Measurements from ENCODE around the gene ADGRV1.

The ADGRV1 gene

GRCh38 chr5:90878549-90879196 lies 320.1 kb downstream of the ADGRV1 start:
- H3K36me3 ChIP-seq (ENCODE audit: control insufficient read depth, low read depth, low read length) = peaks cover 4% of the 10 kb centered on the region
- peaks cover 55% of the 10 kb centered on the region for H3K4me1 ChIP-seq (ENCODE audit: control insufficient read depth, low read depth, low read length)
- H3K4me3 ChIP-seq (ENCODE audit: low read length) = no peak overlapping the region
- H3K9me3 ChIP-seq (ENCODE audit: control insufficient read depth, low read depth, low read length) = no peaks in the 10 kb centered on the region
- no peaks in the 10 kb centered on the region for H3K27me3 ChIP-seq (ENCODE audit: control insufficient read depth, insufficient read depth, low read length)
- H3K27ac ChIP-seq (ENCODE audit: low read length) = peak overlapping the region; percentile 13
- no peak overlapping the region for H3K9ac ChIP-seq (ENCODE audit: low read length)

DNA sequence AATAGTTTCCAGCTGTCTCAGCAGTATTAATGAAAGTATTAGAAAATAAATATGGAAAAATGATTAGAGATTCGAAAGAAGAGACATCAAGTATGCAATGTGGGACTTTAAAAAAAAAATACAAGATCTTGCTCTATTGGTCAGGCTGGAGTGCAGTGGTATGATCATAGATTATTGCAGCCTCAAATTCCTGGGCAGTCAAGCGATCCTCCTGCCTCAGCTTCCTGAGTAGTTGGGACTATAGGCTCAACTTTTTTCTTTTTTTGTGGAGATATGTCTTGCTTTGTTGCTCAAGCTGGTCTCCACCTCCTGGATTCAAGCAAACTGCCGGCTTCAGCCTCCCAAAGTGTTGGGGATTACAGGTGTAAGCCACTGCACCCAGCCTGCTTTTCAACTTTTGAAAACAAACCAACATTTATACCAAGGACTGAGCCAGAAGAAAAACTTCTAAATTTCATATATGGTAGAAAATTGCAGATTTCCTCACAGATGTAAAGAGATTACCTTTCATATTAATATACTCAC lies 323.1 kb downstream of the ADGRV1 start:
- Histone ChIP-seq H3K4me1 (ENCODE audit: control insufficient read depth, low read depth, low read length) (peaks cover 41% of the 10 kb centered on the region), H3K9me3 (ENCODE audit: control insufficient read depth, low read depth, low read length) (no peaks in the 10 kb centered on the region), H3K36me3 (ENCODE audit: control insufficient read depth, low read depth, low read length) (peaks cover 4% of the 10 kb centered on the region), H3K27ac (ENCODE audit: low read length) (peak overlapping the region; percentile 7), H3K4me3 (ENCODE audit: low read length) (no peak overlapping the region), H3K9ac (ENCODE audit: low read length) (no peak overlapping the region), H3K27me3 (ENCODE audit: control insufficient read depth, insufficient read depth, low read length) (no peaks in the 10 kb centered on the region)

DNA sequence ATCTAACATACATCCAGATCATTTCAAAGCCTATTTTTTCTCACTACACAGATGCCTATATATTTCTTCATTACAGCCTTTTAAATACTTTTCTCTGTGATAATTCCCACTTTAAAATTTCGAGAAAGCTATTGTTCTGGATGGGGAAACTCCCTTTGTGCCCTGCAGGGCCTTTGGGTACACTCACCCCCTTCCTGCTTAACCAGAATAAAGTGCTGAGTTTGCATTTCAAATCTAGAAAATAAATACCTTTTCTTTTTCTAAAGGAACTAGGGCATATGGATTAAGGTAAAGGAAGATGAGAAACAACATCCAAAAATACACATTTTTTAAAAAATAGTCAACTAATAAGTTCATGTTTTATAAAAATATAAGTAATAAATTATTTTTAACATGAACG lies 323.9 kb downstream of the ADGRV1 start:
- Histone ChIP-seq H3K9ac (ENCODE audit: low read length) (no peak overlapping the region), H3K27ac (ENCODE audit: low read length) (no peak overlapping the region), H3K4me1 (ENCODE audit: control insufficient read depth, low read depth, low read length) (peaks cover 38% of the 10 kb centered on the region), H3K36me3 (ENCODE audit: control insufficient read depth, low read depth, low read length) (peaks cover 4% of the 10 kb centered on the region), H3K27me3 (ENCODE audit: control insufficient read depth, insufficient read depth, low read length) (no peaks in the 10 kb centered on the region), H3K4me3 (ENCODE audit: low read length) (no peak overlapping the region), H3K9me3 (ENCODE audit: control insufficient read depth, low read depth, low read length) (no peaks in the 10 kb centered on the region)

DNA sequence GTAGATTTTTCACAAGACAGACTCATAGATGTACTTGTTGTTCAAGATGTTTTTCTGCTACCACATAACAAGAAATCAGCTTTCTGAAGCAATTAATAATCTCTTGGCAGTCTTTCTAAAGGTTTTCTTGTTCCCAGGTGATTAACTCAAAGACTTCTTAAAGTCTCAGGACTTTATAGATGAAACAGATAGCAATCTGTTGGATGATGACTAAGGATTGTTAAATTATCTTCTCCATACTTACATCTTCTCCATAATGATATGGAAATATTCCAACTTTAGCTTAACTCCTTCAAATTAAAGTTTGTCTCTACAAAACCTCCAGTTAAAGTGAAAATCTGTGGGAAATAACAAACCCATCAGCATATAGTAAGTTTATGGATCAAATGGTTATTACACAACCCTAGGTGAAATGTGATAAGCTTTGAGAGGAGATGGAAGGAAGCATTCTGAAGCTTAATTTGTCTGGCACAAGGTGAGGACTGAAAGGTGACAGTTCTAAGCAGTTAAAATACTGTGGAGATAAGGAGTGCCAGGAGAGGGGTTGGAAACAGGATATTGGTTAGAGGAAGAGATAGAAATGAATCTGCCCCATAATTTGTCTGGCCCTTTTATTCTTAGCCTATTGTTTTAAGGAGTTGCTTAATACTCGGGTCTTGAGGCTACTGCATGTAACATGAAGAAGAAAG lies 326.7 kb downstream of the ADGRV1 start:
- Histone ChIP-seq H3K4me1 (ENCODE audit: control insufficient read depth, low read depth, low read length) (peaks cover 31% of the 10 kb centered on the region), H3K27ac (ENCODE audit: low read length) (no peak overlapping the region)

GRCh38 chr5:90886381-90886780 lies 327.8 kb downstream of the ADGRV1 start:
- peaks cover 29% of the 10 kb centered on the region for H3K4me1 ChIP-seq (ENCODE audit: control insufficient read depth, low read depth, low read length)
- no peak overlapping the region for H3K27ac ChIP-seq (ENCODE audit: low read length)
- H3K9ac ChIP-seq (ENCODE audit: low read length) = no peak overlapping the region
- H3K27me3 ChIP-seq (ENCODE audit: control insufficient read depth, insufficient read depth, low read length) = no peaks in the 10 kb centered on the region
- H3K4me3 ChIP-seq (ENCODE audit: low read length) = no peak overlapping the region
- no peaks in the 10 kb centered on the region for H3K36me3 ChIP-seq (ENCODE audit: control insufficient read depth, low read depth, low read length)
- no peaks in the 10 kb centered on the region for H3K9me3 ChIP-seq (ENCODE audit: control insufficient read depth, low read depth, low read length)

More for the DNA sequence above, 326.7 kb downstream of the ADGRV1 start:
- H3K9ac ChIP-seq (ENCODE audit: low read length) = no peak overlapping the region
- H3K27me3 ChIP-seq (ENCODE audit: control insufficient read depth, insufficient read depth, low read length) = no peaks in the 10 kb centered on the region
- no peak overlapping the region for H3K4me3 ChIP-seq (ENCODE audit: low read length)
- H3K36me3 ChIP-seq (ENCODE audit: control insufficient read depth, low read depth, low read length) = no peaks in the 10 kb centered on the region
- H3K9me3 ChIP-seq (ENCODE audit: control insufficient read depth, low read depth, low read length) = no peaks in the 10 kb centered on the region

GRCh38 chr5:90888511-90889324 lies 330.1 kb downstream of the ADGRV1 start:
- Histone ChIP-seq H3K27me3 (ENCODE audit: control insufficient read depth, insufficient read depth, low read length) (no peaks in the 10 kb centered on the region), H3K4me3 (ENCODE audit: low read length) (no peak overlapping the region), H3K9me3 (ENCODE audit: control insufficient read depth, low read depth, low read length) (no peaks in the 10 kb centered on the region), H3K4me1 (ENCODE audit: control insufficient read depth, low read depth, low read length) (peaks cover 5% of the 10 kb centered on the region), H3K27ac (ENCODE audit: low read length) (no peak overlapping the region), H3K9ac (ENCODE audit: low read length) (no peak overlapping the region), H3K36me3 (ENCODE audit: control insufficient read depth, low read depth, low read length) (no peaks in the 10 kb centered on the region)

- Histone ChIP-seq H3K4me1 (ENCODE audit: control insufficient read depth, low read depth, low read length) (peaks cover 5% of the 10 kb centered on the region), H3K4me3 (ENCODE audit: low read length) (no peak overlapping the region), H3K27me3 (ENCODE audit: control insufficient read depth, insufficient read depth, low read length) (no peaks in the 10 kb centered on the region), H3K9me3 (ENCODE audit: control insufficient read depth, low read depth, low read length) (no peaks in the 10 kb centered on the region), H3K27ac (ENCODE audit: low read length) (no peak overlapping the region), H3K36me3 (ENCODE audit: control insufficient read depth, low read depth, low read length) (no peaks in the 10 kb centered on the region), H3K9ac (ENCODE audit: low read length) (no peak overlapping the region)
Observed at GRCh38 chr5:90889325-90889600, 330.7 kb downstream of the ADGRV1 start.

DNA sequence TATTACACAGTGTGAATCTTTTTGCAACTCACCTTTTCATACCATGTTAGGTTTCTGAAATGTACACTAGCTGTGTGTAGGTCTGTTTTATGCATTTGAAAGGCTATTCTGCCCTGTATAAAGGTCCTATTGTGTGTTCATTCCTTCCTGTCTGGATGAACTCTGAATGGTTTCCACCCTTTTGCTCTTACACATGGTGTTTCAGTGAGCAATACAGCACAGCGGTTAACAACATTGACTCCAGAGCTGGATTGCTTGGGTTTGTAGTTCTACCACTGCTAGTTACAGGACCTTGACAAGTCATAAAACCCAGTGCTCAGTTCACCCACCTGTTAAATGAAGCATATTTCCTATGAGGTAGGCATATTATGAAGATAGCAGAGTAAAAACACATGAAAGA lies 331.6 kb downstream of the ADGRV1 start:
- Histone ChIP-seq H3K9ac (ENCODE audit: low read length) (no peak overlapping the region), H3K27ac (ENCODE audit: low read length) (no peak overlapping the region), H3K36me3 (ENCODE audit: control insufficient read depth, low read depth, low read length) (no peaks in the 10 kb centered on the region), H3K4me3 (ENCODE audit: low read length) (no peak overlapping the region), H3K9me3 (ENCODE audit: control insufficient read depth, low read depth, low read length) (no peaks in the 10 kb centered on the region), H3K4me1 (ENCODE audit: control insufficient read depth, low read depth, low read length) (peaks cover 5% of the 10 kb centered on the region), H3K27me3 (ENCODE audit: control insufficient read depth, insufficient read depth, low read length) (no peaks in the 10 kb centered on the region)

- no peak overlapping the region for H3K4me3 ChIP-seq (ENCODE audit: low read length)
- H3K9me3 ChIP-seq (ENCODE audit: control insufficient read depth, low read depth, low read length) = no peaks in the 10 kb centered on the region
- no peaks in the 10 kb centered on the region for H3K36me3 ChIP-seq (ENCODE audit: control insufficient read depth, low read depth, low read length)
- H3K27me3 ChIP-seq (ENCODE audit: control insufficient read depth, insufficient read depth, low read length) = no peaks in the 10 kb centered on the region
- H3K9ac ChIP-seq (ENCODE audit: low read length) = no peak overlapping the region
- peaks cover 10% of the 10 kb centered on the region for H3K4me1 ChIP-seq (ENCODE audit: control insufficient read depth, low read depth, low read length)
- H3K27ac ChIP-seq (ENCODE audit: low read length) = no peak overlapping the region
Observed at GRCh38 chr5:90894866-90895420, 336.3 kb downstream of the ADGRV1 start.

DNA sequence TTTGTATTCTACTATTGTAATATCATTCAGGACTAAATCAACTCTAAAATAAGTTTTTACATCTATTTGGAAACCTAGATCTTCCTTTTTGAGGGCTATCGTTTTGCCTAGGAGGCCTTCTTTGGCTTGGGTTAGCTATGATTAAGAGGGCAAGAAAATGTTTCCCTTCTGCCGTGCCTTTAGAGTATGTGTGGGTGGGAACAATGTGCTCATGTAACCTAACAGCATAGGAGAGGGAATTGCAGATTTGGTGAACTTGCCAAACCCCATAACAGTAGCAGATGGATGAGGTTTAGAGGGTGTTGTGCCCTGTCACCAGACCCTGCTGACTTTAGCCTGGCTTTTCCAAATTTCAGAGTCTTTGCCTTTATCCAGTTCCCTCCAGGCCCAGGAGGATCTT lies 339.0 kb downstream of the ADGRV1 start:
- Histone ChIP-seq H3K27me3 (ENCODE audit: control insufficient read depth, insufficient read depth, low read length) (no peaks in the 10 kb centered on the region), H3K36me3 (ENCODE audit: control insufficient read depth, low read depth, low read length) (no peaks in the 10 kb centered on the region), H3K27ac (ENCODE audit: low read length) (no peak overlapping the region), H3K4me1 (ENCODE audit: control insufficient read depth, low read depth, low read length) (peaks cover 10% of the 10 kb centered on the region), H3K9me3 (ENCODE audit: control insufficient read depth, low read depth, low read length) (no peaks in the 10 kb centered on the region), H3K4me3 (ENCODE audit: low read length) (no peak overlapping the region), H3K9ac (ENCODE audit: low read length) (no peak overlapping the region)

- no peaks in the 10 kb centered on the region for H3K27me3 ChIP-seq (ENCODE audit: control insufficient read depth, insufficient read depth, low read length)
- no peaks in the 10 kb centered on the region for H3K36me3 ChIP-seq (ENCODE audit: control insufficient read depth, low read depth, low read length)
- H3K4me3 ChIP-seq (ENCODE audit: low read length) = no peak overlapping the region
- H3K4me1 ChIP-seq (ENCODE audit: control insufficient read depth, low read depth, low read length) = peaks cover 10% of the 10 kb centered on the region
- no peak overlapping the region for H3K9ac ChIP-seq (ENCODE audit: low read length)
- H3K9me3 ChIP-seq (ENCODE audit: control insufficient read depth, low read depth, low read length) = no peaks in the 10 kb centered on the region
- no peak overlapping the region for H3K27ac ChIP-seq (ENCODE audit: low read length)
Observed at GRCh38 chr5:90898326-90899013, 339.9 kb downstream of the ADGRV1 start.

Measured in iPS-18a (cell line).